CD14-positive monocyte (primary cell): ENCODE results near the gene NTN4. TPM values are rescaled to one million over a fixed set of nuclear protein-coding genes. Genes with fewer than 3 reads are reported as not detected.

Experiments used
- DNase-seq, 3 donors: peaks; one replicate each; pipeline ENCODE4 v3.0.0-alpha.2; 2011 to 2022
- H2AFZ ChIP-seq: 2 replicates; pipeline ENCODE4 v1.6.0; 2012; ENCODE audit warnings: mild to moderate bottlenecking, low read depth, low read length, inconsistent platforms; ENCODE audit not compliant: insufficient read depth, poor library complexity, severe bottlenecking
- H3K27ac ChIP-seq, 2 donors: 1 replicate in 1 of 2; 2 replicates in 1 of 2; pipeline ENCODE4 v1.5.1; 2012 to 2013; ENCODE audit warnings: low read length in 2 of 2, control low read depth in 1 of 2, inconsistent platforms in 1 of 2, low read depth in 1 of 2, mild to moderate bottlenecking in 1 of 2
- H3K27me3 ChIP-seq, 2 donors: one replicate each; pipeline versions ENCODE4 v1.6.0 to v1.6.1; 2011 to 2013; ENCODE audit warnings: low read length in 2 of 2; ENCODE audit not compliant: control insufficient read depth in 2 of 2, insufficient read depth in 2 of 2
- H3K36me3 ChIP-seq, 2 donors: replicated peaks in 1 of 2; 1 replicate in 1 of 2; 2 replicates in 1 of 2; pipeline versions ENCODE4 v1.5.1 to v1.6.1; 2012 to 2013; ENCODE audit warnings: low read length in 2 of 2, control low read depth in 1 of 2, inconsistent platforms in 1 of 2, mild to moderate bottlenecking in 1 of 2; ENCODE audit not compliant: insufficient read depth in 2 of 2, control insufficient read depth in 1 of 2
- H3K4me1 ChIP-seq, 2 donors: 1 replicate in 1 of 2; 2 replicates in 1 of 2; pipeline versions ENCODE4 v1.5.1 to v1.6.1; 2012 to 2013; ENCODE audit warnings: low read length in 2 of 2, control low read depth in 1 of 2, inconsistent platforms in 1 of 2, mild to moderate bottlenecking in 1 of 2, moderate library complexity in 1 of 2; ENCODE audit not compliant: insufficient read depth in 2 of 2, control insufficient read depth in 1 of 2
- H3K4me2 ChIP-seq: replicated peaks from 2 replicates; pipeline ENCODE3; 2012; ENCODE audit warnings: low read length, moderate library complexity, mild to moderate bottlenecking; ENCODE audit not compliant: poor library complexity, severe bottlenecking; ENCODE audit errors: extremely low read depth
- H3K4me3 ChIP-seq, 3 experiments: fragments of 200-600 bp in 1 of 3; sonication (generic) in 1 of 3; replicated peaks in 1 of 3; 1 replicate in 2 of 3; 2 replicates in 1 of 3; pipeline ENCODE4 v1.5.1; 2011 to 2013; ENCODE audit warnings: low read length in 3 of 3, mild to moderate bottlenecking in 3 of 3, control low read depth in 2 of 3, low read depth in 2 of 3, inconsistent platforms in 1 of 3, moderate library complexity in 1 of 3
- H3K79me2 ChIP-seq: 2 replicates; pipeline ENCODE4 v1.6.0; 2012; ENCODE audit warnings: mild to moderate bottlenecking, control low read depth, inconsistent platforms, low read length, moderate library complexity; ENCODE audit not compliant: insufficient read depth
- H3K9ac ChIP-seq: 2 replicates; pipeline ENCODE4 v1.6.0; 2017; ENCODE audit warnings: low read length, mild to moderate bottlenecking; ENCODE audit not compliant: insufficient read depth, poor library complexity, severe bottlenecking
- H3K9me3 ChIP-seq, 2 donors: replicated peaks in 1 of 2; 1 replicate in 1 of 2; 2 replicates in 1 of 2; pipeline versions ENCODE4 v1.5.1 to v1.6.1; 2012 to 2013; ENCODE audit warnings: low read length in 2 of 2, control low read depth in 1 of 2; ENCODE audit not compliant: control insufficient read depth in 1 of 2, insufficient read depth in 1 of 2
- H4K20me1 ChIP-seq: 2 replicates; pipeline ENCODE4 v1.6.0; 2012; ENCODE audit warnings: mild to moderate bottlenecking, low read length, control low read depth, moderate library complexity; ENCODE audit not compliant: insufficient read depth
- H3K27ac Mint-ChIP-seq, 7 donors: one replicate each; pipeline ENCODE4 v1.8.0; 2020; ENCODE audit warnings: mild to moderate bottlenecking in 7 of 7, mixed read lengths in 7 of 7, moderate library complexity in 6 of 7, inconsistent platforms in 2 of 7
- H3K27me3 Mint-ChIP-seq, 3 donors: one replicate each; pipeline ENCODE4 v1.8.0; 2021 to 2022; ENCODE audit warnings: low read depth in 3 of 3, mild to moderate bottlenecking in 3 of 3, mixed read lengths in 3 of 3, moderate library complexity in 3 of 3, inconsistent platforms in 1 of 3
- H3K36me3 Mint-ChIP-seq, 2 donors: one replicate each; pipeline ENCODE4 v1.8.0; 2020; ENCODE audit warnings: mixed read lengths in 2 of 2, inconsistent platforms in 1 of 2, mild to moderate bottlenecking in 1 of 2
- H3K4me1 Mint-ChIP-seq: one replicate; pipeline ENCODE4 v1.8.0; 2020; ENCODE audit warnings: mild to moderate bottlenecking, mixed read lengths
- H3K4me3 Mint-ChIP-seq, 2 donors: one replicate each; pipeline ENCODE4 v1.8.0; 2020; ENCODE audit warnings: mild to moderate bottlenecking in 2 of 2, mixed read lengths in 2 of 2, moderate library complexity in 1 of 2
- H3K9me3 Mint-ChIP-seq, 7 donors: one replicate each; pipeline ENCODE4 v1.8.0; 2020 to 2022; ENCODE audit warnings: mixed read lengths in 7 of 7, mild to moderate bottlenecking in 6 of 7, moderate library complexity in 6 of 7, inconsistent platforms in 2 of 7
- CTCF ChIP-seq: fragments of 200-600 bp; IDR thresholded peaks from one replicate; pipeline ENCODE4 v1.8.0; 2022; ENCODE audit warnings: antibody characterized with exemption, mild to moderate bottlenecking
- whole genome bisulfite sequencing: methylation state at CpG from one replicate; pipeline ENCODE4 v1.1.5; 2013; ENCODE audit warnings: missing lambda C conversion rate; ENCODE audit not compliant: insufficient coverage; 5-methylcytosine and 5-hydroxymethylcytosine counted together
- intact Hi-C, 2 donors: fragments of 100-400 bp; cut with micrococcal nuclease; formaldehyde crosslinking; loops; one replicate each; pipeline versions ENCODE4 v1.15.0 to v1.15.1; 2023
- polyA plus RNA-seq, 3 donors: library from polyadenylated mRNA; depleted of rRNA in 1 of 3; unstranded in 2 of 3; stranded (reverse) in 1 of 3; fragments of 300-500 nt in 2 of 3; fragments of >200 nt in 1 of 3; fragmentation: Illumina TruSeq in 2 of 3; gene quantifications; 1 replicate in 2 of 3; 2 replicates in 1 of 3; pipeline ENCODE4 v1.2.3, GENCODE V29; 2012 to 2021

The NTN4 gene
- polyA plus RNA-seq, 3 donors, result not detected

GRCh38 chr12:95764848-95765247, 25.7 kb downstream of the NTN4 start:
- Histone ChIP-seq H3K4me2 (no peak overlapping the region), H4K20me1 (no peaks in the 10 kb centered on the region), H3K9ac (no peak overlapping the region), H3K79me2 (no peaks in the 10 kb centered on the region), H3K27ac (no peak overlapping the region), H2AFZ (no peak overlapping the region), H3K4me3 (no peak overlapping the region), H3K9me3 (no peaks in the 10 kb centered on the region), H3K36me3 (no peaks in the 10 kb centered on the region), H3K27me3 (peaks cover 2 to 4% of the 10 kb centered on the region in 2 donors), H3K4me1 (no peaks in the 10 kb centered on the region)
- H3K9me3 Mint-ChIP-seq, result peaks cover 0 to 2% (median 1%) of the 10 kb centered on the region in 7 donors
- DNase-seq, result no peak
- no peak overlapping the region for H3K27ac Mint-ChIP-seq
- no peak overlapping the region for H3K4me3 Mint-ChIP-seq
- no peaks in the 10 kb centered on the region for H3K4me1 Mint-ChIP-seq
- no CpG with 5 or more reads among the region's 1 CpG for WGBS
- no peak for TF ChIP-seq CTCF
- no peaks in the 10 kb centered on the region for H3K36me3 Mint-ChIP-seq
- intact Hi-C loops, result no loop called here
- peaks cover 5 to 18% (median 5%) of the 10 kb centered on the region in 3 donors for H3K27me3 Mint-ChIP-seq

- no peaks in the 10 kb centered on the region for H3K9me3 ChIP-seq
- H3K9me3 Mint-ChIP-seq, result peaks cover 0 to 7% (median 5%) of the 10 kb centered on the region in 7 donors
- H3K27ac Mint-ChIP-seq, result no peak overlapping the region
- H3K4me3 Mint-ChIP-seq, result no peak overlapping the region
- no peaks in the 10 kb centered on the region for H3K4me1 ChIP-seq
- no peaks in the 10 kb centered on the region for H3K36me3 ChIP-seq
- H4K20me1 ChIP-seq, result no peaks in the 10 kb centered on the region
- no peaks in the 10 kb centered on the region for H3K79me2 ChIP-seq
- peaks cover 2 to 4% of the 10 kb centered on the region in 2 donors for H3K27me3 ChIP-seq
- no peak overlapping the region for H2AFZ ChIP-seq
- H3K4me1 Mint-ChIP-seq, result no peaks in the 10 kb centered on the region
- no peak overlapping the region for H3K9ac ChIP-seq
- no peak for TF ChIP-seq CTCF
- H3K4me3 ChIP-seq, result no peak overlapping the region
- DNase-seq, result no peak
- intact Hi-C loops, result no loop called here
- H3K27ac ChIP-seq, result no peak overlapping the region
- H3K4me2 ChIP-seq, result no peak overlapping the region
- H3K36me3 Mint-ChIP-seq, result no peaks in the 10 kb centered on the region
- peaks cover 5 to 18% (median 7%) of the 10 kb centered on the region in 3 donors for H3K27me3 Mint-ChIP-seq
These were observed 26.7 kb downstream of the NTN4 start for GRCh38 chr12:95763809-95764253.
